Keratinocyte (primary cell): Measurements from ENCODE around the gene PLXNA2. TPM values are rescaled to one million over a fixed set of nuclear protein-coding genes. Genes with fewer than 3 reads are reported as not detected.

Source experiments
- DNase-seq: peaks from one replicate; pipeline ENCODE4 v3.0.0-alpha.2; 2011; ENCODE audit warnings: low read depth, missing footprints, low spot score
- FAIRE-seq: peaks from 2 replicates; lab custom pipeline; 2011; peaks lifted over from hg19 to GRCh38; lab: Jason Lieb, UNC
- H2AFZ ChIP-seq: 2 replicates; pipeline ENCODE4 v1.6.0; 2012; ENCODE audit warnings: low read length, control low read depth, inconsistent platforms; ENCODE audit not compliant: control insufficient read depth
- H3K27ac ChIP-seq: 2 replicates; pipeline ENCODE4 v1.5.1; 2011; ENCODE audit warnings: low read length; ENCODE audit not compliant: control insufficient read depth, insufficient read depth
- H3K27me3 ChIP-seq: 3 replicates; pipeline ENCODE4 v1.6.0; 2011; ENCODE audit warnings: low read length; ENCODE audit not compliant: control insufficient read depth, insufficient read depth; ENCODE audit errors: extremely low read depth
- H3K36me3 ChIP-seq, 2 experiments: 2 replicates in 1 of 2; 3 replicates in 1 of 2; pipeline ENCODE4 v1.5.1; 2011; ENCODE audit warnings: low read length in 2 of 2, mild to moderate bottlenecking in 1 of 2; ENCODE audit not compliant: control insufficient read depth in 2 of 2, insufficient read depth in 2 of 2; ENCODE audit errors: extremely low read depth in 1 of 2
- H3K4me1 ChIP-seq: 3 replicates; pipeline ENCODE4 v1.5.1; 2011; ENCODE audit warnings: low read length; ENCODE audit not compliant: control insufficient read depth, insufficient read depth; ENCODE audit errors: extremely low read depth
- H3K4me2 ChIP-seq: 3 replicates; pipeline ENCODE4 v1.6.0; 2011; ENCODE audit warnings: low read depth, low read length; ENCODE audit not compliant: control insufficient read depth, insufficient read depth; ENCODE audit errors: extremely low read depth
- H3K4me3 ChIP-seq, 3 experiments: fragments of 200-600 bp in 1 of 3; sonication (generic) in 1 of 3; 2 replicates in 2 of 3; 3 replicates in 1 of 3; pipeline ENCODE4 v1.5.1; 2011 to 2016; ENCODE audit warnings: low read length in 3 of 3, mild to moderate bottlenecking in 3 of 3, control low read depth in 2 of 3, inconsistent platforms in 1 of 3, low read depth in 1 of 3, mixed read lengths in 1 of 3, mixed run types in 1 of 3, moderate library complexity in 1 of 3; ENCODE audit not compliant: control insufficient read depth in 2 of 3, insufficient read depth in 2 of 3; ENCODE audit errors: extremely low read depth in 1 of 3
- H3K79me2 ChIP-seq: 2 replicates; pipeline ENCODE4 v1.6.0; 2012; ENCODE audit warnings: low read length; ENCODE audit not compliant: control insufficient read depth, insufficient read depth
- H3K9ac ChIP-seq: 3 replicates; pipeline ENCODE4 v1.6.0; 2011; ENCODE audit warnings: low read length; ENCODE audit not compliant: control insufficient read depth, insufficient read depth; ENCODE audit errors: extremely low read depth
- H3K9me1 ChIP-seq: 3 replicates; pipeline ENCODE4 v1.6.0; 2011; ENCODE audit warnings: low read length; ENCODE audit not compliant: control insufficient read depth, insufficient read depth; ENCODE audit errors: extremely low read depth
- H3K9me3 ChIP-seq: 2 replicates; pipeline ENCODE4 v1.5.1; 2012; ENCODE audit warnings: low read depth, low read length; ENCODE audit not compliant: control insufficient read depth
- H4K20me1 ChIP-seq: 3 replicates; pipeline ENCODE4 v1.6.0; 2011; ENCODE audit warnings: low read length; ENCODE audit not compliant: control insufficient read depth, insufficient read depth; ENCODE audit errors: extremely low read depth
- CTCF ChIP-seq, 3 experiments: IDR thresholded peaks in 1 of 3; conservative IDR thresholded peaks in 1 of 3; optimal IDR thresholded peaks in 1 of 3; 2 replicates in 2 of 3; 3 replicates in 1 of 3; pipeline versions ENCODE3 to v1.5.1; 2011; ENCODE audit warnings: low read length in 3 of 3, mild to moderate bottlenecking in 3 of 3, moderate library complexity in 2 of 3, control low read depth in 1 of 3, inconsistent platforms in 1 of 3; ENCODE audit not compliant: insufficient read depth in 2 of 3; ENCODE audit errors: extremely low read depth in 1 of 3
- EZH2 ChIP-seq: IDR thresholded peaks from one replicate; pipeline ENCODE4 v1.6.1; 2012; ENCODE audit warnings: inconsistent platforms, mild to moderate bottlenecking, low read length, moderate library complexity
- dilution Hi-C: fragments of 300-500 bp; cut with MboI; formaldehyde crosslinking; loops from one replicate; pipeline ENCODE4 v1.7.0; 2020; ENCODE audit warnings: low sequenced_read_pairs; ENCODE audit not compliant: extremely low pct_ligation_motif_present
- polyA plus RNA-seq, 5 experiments: library from polyadenylated mRNA; depleted of rRNA in 3 of 5; stranded (reverse) in 3 of 5; stranded (forward) in 1 of 5; unstranded in 1 of 5; fragments of >200 nt; gene quantifications; 1 replicate in 1 of 5; 2 replicates in 3 of 5; 3 replicates in 1 of 5; pipeline versions ENCODE4 v1.2.1 to v1.2.3, GENCODE V29; 2011 to 2012; ENCODE audit warnings: missing spikeins in 2 of 5, low read depth in 1 of 5, low replicate concordance in 1 of 5

The PLXNA2 gene
- polyA plus RNA-seq, 1 donor (not counting 4 experiments of a cell fraction or from before 2014, with no cell fraction given) = 6.7 TPM

DNA sequence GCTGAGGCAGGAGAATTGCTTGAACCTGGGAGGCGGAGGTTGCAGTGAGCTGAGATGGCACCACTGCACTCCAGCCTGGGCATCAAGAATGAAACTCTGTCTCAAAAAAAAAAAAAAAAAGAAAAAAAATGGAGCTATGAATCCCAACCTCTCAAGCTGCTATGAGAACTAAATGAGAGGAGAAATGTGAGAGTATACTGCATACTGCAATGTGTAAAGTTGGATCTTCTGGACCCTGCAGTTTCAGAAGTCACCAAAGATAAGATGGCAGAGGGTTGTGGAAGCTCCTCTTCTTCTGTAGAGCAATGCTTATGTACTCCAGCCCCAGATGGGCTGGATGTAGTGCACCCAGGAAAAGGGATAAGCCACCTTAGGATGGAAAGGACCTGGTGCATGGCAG is 55.6 kb downstream of the PLXNA2 start:
- no peak for TF ChIP-seq EZH2
- no peak for TF ChIP-seq CTCF (optimal IDR thresholded peaks at IDR 0.05 in 1 of 3, IDR thresholded peaks at IDR 0.05 in 1 of 3, conservative IDR thresholded peaks at IDR 0.05 in 1 of 3; ENCODE audit: extremely low read depth in 1 of 3, insufficient read depth in 2 of 3, low read length in 3 of 3)
- no peaks in the 10 kb centered on the region for H4K20me1 ChIP-seq
- no peaks in the 10 kb centered on the region for H3K9me3 ChIP-seq
- H3K4me3 ChIP-seq = no peak overlapping the region
- H3K4me2 ChIP-seq = no peak overlapping the region
- peaks cover 2% of the 10 kb centered on the region for H3K9me1 ChIP-seq
- H3K27ac ChIP-seq = no peak overlapping the region
- FAIRE-seq (no peak), DNase-seq (no peak)
- peaks cover 6 to 7% of the 10 kb centered on the region in 2 experiments for H3K36me3 ChIP-seq
- H3K4me1 ChIP-seq = peaks cover 23% of the 10 kb centered on the region
- H3K27me3 ChIP-seq = no peaks in the 10 kb centered on the region
- H2AFZ ChIP-seq = no peak overlapping the region
- no peak overlapping the region for H3K9ac ChIP-seq
- dilution Hi-C loops = no loop called here
- H3K79me2 ChIP-seq = peaks cover 2% of the 10 kb centered on the region

DNA sequence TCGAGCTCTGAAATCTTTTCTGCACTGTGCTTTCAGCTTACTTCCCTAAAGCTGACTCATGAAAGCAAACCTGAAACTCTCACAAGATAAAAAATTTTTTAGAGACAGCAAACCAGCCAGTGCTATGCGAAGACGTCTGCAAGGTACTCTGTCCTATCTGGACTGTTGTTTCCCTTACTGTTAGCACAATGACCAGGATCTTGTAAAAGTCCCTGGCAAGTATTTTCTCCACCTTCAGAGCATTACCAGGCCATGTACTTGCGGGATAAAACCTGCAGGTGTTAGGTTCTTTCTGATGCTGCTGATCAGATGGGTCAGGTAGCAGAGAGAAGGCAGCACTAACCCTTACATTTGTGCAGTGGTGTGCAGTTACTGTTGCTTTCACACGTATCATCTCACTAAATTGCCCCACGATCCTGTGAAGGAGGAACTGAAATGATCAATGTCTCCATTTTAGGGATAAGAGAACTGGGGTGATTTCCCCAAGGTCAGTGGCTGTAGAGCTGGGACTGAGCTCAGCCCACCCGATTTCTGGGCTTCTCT is 56.6 kb downstream of the PLXNA2 start:
- DNase-seq (no peak), FAIRE-seq (no peak)
- no peak overlapping the region for H3K4me3 ChIP-seq
- no peaks in the 10 kb centered on the region for H3K9me3 ChIP-seq
- H3K36me3 ChIP-seq = peaks cover 4 to 7% of the 10 kb centered on the region in 2 experiments
- no peaks in the 10 kb centered on the region for H3K27me3 ChIP-seq
- peaks cover 2% of the 10 kb centered on the region for H3K79me2 ChIP-seq
- peaks cover 25% of the 10 kb centered on the region for H3K4me1 ChIP-seq
- dilution Hi-C loops = no loop called here
- peaks cover 2% of the 10 kb centered on the region for H3K9me1 ChIP-seq
- H4K20me1 ChIP-seq = no peaks in the 10 kb centered on the region
- H3K4me2 ChIP-seq = no peak overlapping the region
- no peak overlapping the region for H2AFZ ChIP-seq
- no peak overlapping the region for H3K9ac ChIP-seq
- H3K27ac ChIP-seq = no peak overlapping the region
- TF ChIP-seq CTCF (optimal IDR thresholded peaks at IDR 0.05 in 1 of 3, IDR thresholded peaks at IDR 0.05 in 1 of 3, conservative IDR thresholded peaks at IDR 0.05 in 1 of 3; ENCODE audit: extremely low read depth in 1 of 3, insufficient read depth in 2 of 3, low read length in 3 of 3) = no peak
- no peak for TF ChIP-seq EZH2
